Measurements from ENCODE around the gene PTPN6. TPM values are rescaled to one million over a fixed set of nuclear protein-coding genes. Genes with fewer than 3 reads are reported as not detected.
A peak's percentile ranks its signal among the peaks of the same experiment; 100 is the strongest.

PTPN6 gene
- total and polyA plus RNA-seq, 9 of the 15 experiments (the other 6 are each of a cell fraction or from before 2014, with no cell fraction given) = 1.5 to 5.1 (median 3.9) TPM

GRCh38 chr12:6953442-6954315 is 2.5 kb downstream of the PTPN6 start (continued):
- TF ChIP-seq, protein P1, sequence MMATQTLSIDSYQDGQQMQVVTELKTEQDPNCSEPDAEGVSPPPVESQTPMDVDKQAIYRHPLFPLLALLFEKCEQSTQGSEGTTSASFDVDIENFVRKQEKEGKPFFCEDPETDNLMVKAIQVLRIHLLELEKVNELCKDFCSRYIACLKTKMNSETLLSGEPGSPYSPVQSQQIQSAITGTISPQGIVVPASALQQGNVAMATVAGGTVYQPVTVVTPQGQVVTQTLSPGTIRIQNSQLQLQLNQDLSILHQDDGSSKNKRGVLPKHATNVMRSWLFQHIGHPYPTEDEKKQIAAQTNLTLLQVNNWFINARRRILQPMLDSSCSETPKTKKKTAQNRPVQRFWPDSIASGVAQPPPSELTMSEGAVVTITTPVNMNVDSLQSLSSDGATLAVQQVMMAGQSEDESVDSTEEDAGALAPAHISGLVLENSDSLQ (IDR thresholded peaks at IDR 0.05) = no peak
- TF ChIP-seq SIRT6 (IDR thresholded peaks at IDR 0.05; ENCODE audit: low read depth, low read length) = no peak
- no peak for TF ChIP-seq PRMT5 (CRISPR knock-in tag; IDR thresholded peaks at IDR 0.05)
- TF ChIP-seq, protein P2, sequence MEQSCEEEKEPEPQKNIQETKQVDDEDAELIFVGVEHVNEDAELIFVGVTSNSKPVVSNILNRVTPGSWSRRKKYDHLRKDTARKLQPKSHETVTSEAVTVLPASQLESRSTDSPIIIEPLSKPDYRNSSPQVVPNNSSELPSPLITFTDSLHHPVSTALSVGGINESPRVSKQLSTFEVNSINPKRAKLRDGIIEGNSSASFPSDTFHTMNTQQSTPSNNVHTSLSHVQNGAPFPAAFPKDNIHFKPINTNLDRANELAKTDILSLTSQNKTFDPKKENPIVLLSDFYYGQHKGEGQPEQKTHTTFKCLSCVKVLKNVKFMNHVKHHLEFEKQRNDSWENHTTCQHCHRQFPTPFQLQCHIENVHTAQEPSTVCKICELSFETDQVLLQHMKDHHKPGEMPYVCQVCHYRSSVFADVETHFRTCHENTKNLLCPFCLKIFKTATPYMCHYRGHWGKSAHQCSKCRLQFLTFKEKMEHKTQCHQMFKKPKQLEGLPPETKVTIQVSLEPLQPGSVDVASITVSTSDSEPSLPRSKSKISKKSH (CRISPR knock-in tag; IDR thresholded peaks at IDR 0.05) = no peak
- no peak for TF ChIP-seq TCF7 (IDR thresholded peaks at IDR 0.05; ENCODE audit: borderline replicate concordance)
- TF ChIP-seq, protein P3, sequence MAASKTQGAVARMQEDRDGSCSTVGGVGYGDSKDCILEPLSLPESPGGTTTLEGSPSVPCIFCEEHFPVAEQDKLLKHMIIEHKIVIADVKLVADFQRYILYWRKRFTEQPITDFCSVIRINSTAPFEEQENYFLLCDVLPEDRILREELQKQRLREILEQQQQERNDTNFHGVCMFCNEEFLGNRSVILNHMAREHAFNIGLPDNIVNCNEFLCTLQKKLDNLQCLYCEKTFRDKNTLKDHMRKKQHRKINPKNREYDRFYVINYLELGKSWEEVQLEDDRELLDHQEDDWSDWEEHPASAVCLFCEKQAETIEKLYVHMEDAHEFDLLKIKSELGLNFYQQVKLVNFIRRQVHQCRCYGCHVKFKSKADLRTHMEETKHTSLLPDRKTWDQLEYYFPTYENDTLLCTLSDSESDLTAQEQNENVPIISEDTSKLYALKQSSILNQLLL (CRISPR knock-in tag; IDR thresholded peaks at IDR 0.05; ENCODE audit: borderline replicate concordance) = no peak
- TF ChIP-seq ZNF766 (CRISPR knock-in tag; conservative IDR thresholded peaks at IDR 0.05) = peak; percentile 96
- no peak for TF ChIP-seq TAF9B (IDR thresholded peaks at IDR 0.05; ENCODE audit: partially characterized antibody)
- TF ChIP-seq E2F4 (CRISPR knock-in tag; IDR thresholded peaks at IDR 0.05; ENCODE audit: low read depth) = no peak
- no peak for TF ChIP-seq FOXK2 (conservative IDR thresholded peaks at IDR 0.05 in 1 of 2, IDR thresholded peaks at IDR 0.05 in 1 of 2; ENCODE audit: low read depth in 2 of 2)
- peak; percentile 80 for TF ChIP-seq VEZF1 (CRISPR knock-in tag; IDR thresholded peaks at IDR 0.05)
- TF ChIP-seq ELK1 (CRISPR knock-in tag; IDR thresholded peaks at IDR 0.05) = no peak
- no peak for TF ChIP-seq E2F3 (CRISPR knock-in tag; IDR thresholded peaks at IDR 0.05)
- TF ChIP-seq RAD51 (IDR thresholded peaks at IDR 0.05; ENCODE audit: borderline replicate concordance, low read depth) = peak; percentile 73
- TF ChIP-seq, protein P4, sequence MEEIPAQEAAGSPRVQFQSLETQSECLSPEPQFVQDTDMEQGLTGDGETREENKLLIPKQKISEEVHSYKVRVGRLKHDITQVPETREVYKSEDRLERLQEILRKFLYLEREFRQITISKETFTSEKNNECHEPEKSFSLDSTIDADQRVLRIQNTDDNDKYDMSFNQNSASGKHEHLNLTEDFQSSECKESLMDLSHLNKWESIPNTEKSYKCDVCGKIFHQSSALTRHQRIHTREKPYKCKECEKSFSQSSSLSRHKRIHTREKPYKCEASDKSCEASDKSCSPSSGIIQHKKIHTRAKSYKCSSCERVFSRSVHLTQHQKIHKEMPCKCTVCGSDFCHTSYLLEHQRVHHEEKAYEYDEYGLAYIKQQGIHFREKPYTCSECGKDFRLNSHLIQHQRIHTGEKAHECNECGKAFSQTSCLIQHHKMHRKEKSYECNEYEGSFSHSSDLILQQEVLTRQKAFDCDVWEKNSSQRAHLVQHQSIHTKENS (CRISPR knock-in tag; IDR thresholded peaks at IDR 0.05) = no peak
- no peak for TF ChIP-seq GATAD2A (IDR thresholded peaks at IDR 0.05)
- no peak for TF ChIP-seq ATF1 (CRISPR knock-in tag; IDR thresholded peaks at IDR 0.05)
- TF ChIP-seq ATF1 (tag; IDR thresholded peaks at IDR 0.05) = 0 out of 2 replicates have a peak, but pooled peaks have one; percentile 14

Measured in K562 (cell line).